HG03103 (cell line): Measurements from ENCODE around the gene DCST1.

ENCODE experiments used
- ATAC-seq: cut with Tn5 transposase; IDR thresholded peaks from one replicate; pipeline ENCODE4 v1.9.1; 2021; ENCODE audit warnings: low read depth; ENCODE audit not compliant: unreplicated experiment

DCST1 gene

GRCh38 chr1:155012026-155012546 lies 21.5 kb upstream of the DCST1 start:
- no peak for ATAC-seq

- ATAC-seq = no peak
These were observed 20.6 kb upstream of the DCST1 start for GRCh38 chr1:155012776-155013602.

- ATAC-seq = no peak
These were observed 20.0 kb upstream of the DCST1 start for GRCh38 chr1:155013632-155014031.

DNA sequence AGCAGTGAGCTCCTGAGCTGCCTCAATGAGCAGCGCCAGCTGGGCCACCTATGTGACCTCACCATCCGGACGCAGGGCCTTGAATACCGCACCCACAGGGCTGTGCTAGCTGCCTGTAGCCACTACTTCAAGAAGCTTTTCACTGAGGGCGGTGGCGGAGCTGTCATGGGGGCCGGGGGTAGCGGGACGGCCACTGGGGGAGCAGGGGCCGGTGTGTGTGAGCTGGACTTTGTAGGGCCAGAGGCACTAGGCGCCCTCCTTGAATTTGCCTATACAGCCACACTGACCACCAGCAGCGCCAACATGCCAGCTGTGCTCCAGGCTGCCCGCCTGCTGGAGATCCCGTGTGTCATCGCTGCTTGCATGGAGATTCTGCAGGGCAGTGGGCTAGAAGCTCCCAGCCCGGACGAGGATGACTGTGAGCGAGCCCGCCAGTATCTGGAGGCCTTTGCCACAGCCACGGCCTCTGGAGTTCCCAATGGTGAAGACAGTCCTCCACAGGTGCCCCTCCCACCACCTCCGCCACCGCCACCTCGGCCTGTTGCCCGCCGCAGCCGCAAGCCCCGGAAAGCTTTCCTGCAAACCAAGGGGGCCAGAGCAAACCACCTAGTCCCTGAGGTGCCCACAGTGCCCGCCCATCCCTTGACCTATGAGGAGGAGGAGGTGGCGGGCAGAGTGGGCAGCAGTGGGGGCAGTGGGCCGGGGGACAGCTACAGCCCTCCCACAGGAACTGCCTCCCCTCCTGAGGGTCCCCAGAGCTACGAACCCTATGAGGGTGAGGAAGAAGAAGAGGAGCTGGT lies 18.7 kb upstream of the DCST1 start:
- ATAC-seq = no peak

- ATAC-seq = no peak
These were observed 17.9 kb upstream of the DCST1 start for GRCh38 chr1:155015527-155016230.

GRCh38 chr1:155016231-155016831 lies 17.3 kb upstream of the DCST1 start:
- no peak for ATAC-seq

DNA sequence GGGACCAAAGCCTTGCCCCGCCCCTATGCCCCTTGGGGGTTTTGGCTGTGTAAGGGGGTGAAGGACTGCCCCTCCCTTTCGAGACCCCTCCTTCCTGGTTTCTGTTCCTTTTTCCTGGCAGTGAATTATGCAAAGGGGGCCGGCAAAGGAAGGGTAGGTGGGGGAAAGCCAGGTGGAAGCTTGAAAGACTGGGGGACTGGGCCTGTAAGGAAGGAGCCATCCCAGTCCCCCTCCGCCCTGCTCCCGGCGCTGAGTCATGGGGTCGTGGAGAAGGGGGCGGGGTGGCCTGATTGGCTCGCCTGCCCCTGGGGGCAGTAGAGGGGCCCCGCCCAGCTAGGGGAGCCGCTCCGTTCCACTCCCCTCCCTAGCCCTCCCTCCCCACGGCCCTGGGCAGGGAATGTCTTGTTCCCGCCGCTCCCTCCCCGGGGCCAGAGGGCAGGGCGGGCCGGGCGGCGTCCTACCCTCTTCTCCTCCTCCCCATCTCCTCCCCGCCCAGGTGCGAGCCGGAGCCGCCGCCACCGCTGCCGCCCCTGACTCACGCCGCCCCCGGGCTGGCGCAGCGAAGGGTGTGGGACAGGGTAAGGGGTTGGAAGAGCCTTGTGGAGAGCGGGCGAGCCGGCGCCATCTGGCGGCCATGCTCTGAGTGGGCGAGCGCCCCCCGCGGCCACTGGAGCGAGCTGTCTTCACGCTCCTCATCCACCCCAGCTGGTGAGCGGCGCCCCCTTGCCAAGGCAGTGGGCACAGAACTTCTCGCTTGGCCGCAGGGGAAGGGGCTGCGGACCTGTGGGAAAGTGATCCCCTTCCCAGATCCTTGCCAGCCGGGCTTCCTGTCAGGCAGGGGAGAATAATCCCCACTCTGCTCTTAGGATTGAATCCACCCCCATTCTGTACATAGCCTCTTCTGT lies 16.3 kb upstream of the DCST1 start:
- ATAC-seq = peak; percentile 78

DNA sequence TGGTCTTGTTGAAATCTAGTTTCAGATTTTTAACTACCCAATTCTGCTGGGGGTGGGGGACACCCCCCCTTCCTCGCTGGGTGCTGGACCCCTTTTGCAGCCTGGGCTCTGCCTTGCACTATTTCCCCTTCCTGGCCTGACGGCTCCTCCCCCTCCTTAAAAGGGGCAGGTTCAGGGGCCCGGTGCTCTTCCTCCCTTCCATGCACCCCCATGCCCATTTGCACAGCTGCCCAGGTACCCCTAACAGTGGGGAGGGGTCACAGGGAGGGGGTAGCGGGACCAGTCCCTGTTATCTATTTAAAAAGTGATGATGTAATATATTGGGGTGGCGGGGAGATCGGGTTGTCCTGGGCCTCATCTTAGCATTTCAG lies 15.7 kb upstream of the DCST1 start:
- ATAC-seq = no peak

DNA sequence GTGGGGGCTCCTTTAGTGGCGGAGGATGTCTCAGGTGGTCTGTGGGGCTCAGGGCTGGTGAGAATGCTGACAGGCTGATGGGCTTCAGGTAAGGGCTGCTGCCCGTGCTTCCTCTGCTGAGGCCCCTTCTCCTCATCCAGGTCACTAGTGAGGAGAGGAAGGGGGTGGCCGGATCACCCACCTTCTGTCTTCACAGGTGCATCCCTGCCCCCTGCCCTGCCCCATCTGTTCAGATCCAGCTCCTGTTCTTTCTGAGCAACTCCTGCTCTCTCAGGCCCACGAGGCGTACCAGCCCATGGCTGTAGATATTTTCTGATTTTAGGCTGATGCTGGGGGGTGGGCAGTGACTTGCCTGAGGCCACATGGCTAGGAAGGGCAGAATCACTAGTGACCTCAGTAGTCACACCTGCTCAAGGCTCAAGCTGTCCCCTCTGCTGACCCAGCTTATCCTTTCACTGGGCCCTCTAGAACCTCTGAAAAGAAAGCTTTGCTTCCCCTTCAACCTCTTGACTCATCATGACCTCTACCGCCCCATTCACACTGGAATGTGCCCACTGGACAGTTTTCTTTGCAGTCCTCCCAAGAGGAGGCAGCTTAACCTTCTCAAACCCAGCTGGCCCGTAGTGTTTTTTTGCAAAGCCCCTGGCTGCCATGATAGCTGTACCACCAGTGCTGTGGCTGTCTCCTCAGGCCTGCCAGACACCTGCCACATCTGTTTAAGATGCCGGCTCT lies 14.8 kb upstream of the DCST1 start:
- no peak for ATAC-seq

DNA sequence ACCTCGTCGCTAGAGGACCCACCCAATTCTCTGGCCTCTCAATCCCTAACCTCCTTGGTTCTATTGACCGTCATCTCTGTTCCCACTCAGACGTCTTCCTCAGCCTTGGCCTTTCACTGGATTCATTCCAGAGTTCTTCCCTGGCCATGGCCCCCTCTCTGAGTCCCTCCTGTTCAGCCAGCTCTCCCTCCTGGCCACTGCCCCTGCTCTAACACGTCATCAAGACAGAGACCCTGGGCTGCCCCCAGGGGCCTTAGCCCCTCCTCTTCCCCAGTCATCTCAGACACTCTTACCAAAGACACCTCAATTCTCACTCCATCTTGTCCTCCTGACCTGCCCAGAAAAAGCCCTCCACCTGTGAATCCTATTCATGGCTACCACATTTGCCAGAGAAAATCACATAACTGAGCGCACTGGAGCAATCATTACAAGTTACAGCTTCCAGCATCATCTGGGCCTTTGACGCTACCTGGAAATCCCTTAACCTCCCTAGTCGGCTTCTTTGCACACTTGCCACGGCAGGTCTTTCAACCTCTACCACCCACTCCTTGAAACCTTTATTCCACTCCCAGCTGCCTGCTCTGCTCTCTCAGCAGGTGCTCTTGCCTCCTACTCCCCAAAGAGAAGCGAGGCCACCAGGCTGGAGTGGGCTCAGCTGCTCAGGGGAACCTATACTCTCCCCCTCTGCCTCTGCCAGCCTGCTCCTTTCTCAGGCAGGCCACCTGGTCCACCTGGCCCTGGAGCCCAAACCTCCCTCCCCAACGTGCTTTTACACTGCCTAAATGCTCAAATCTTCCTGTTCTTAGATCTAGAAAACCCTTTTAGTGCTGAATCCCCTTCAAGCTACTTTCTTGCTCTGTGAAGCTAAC lies 14.0 kb upstream of the DCST1 start:
- no peak for ATAC-seq

GRCh38 chr1:155022136-155022926 lies 11.3 kb upstream of the DCST1 start:
- ATAC-seq = no peak

DNA sequence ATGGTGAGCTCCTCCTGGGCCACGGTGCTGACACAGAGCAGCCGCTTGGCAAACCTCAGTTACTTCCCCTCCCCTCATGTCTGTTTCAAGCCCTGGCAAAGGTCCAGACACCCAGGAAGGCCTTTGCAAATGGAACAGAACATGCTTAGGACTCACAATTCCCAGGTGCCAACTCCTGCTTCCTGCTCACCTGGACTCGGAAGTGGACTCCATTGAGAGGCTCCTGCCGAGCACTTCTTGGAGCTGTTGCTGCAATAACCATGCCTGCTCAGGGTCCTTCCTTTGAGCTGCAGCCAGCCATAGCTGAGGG lies 10.7 kb upstream of the DCST1 start:
- ATAC-seq = no peak

- ATAC-seq = no peak
These were observed 10.0 kb upstream of the DCST1 start for GRCh38 chr1:155023627-155024026.

DNA sequence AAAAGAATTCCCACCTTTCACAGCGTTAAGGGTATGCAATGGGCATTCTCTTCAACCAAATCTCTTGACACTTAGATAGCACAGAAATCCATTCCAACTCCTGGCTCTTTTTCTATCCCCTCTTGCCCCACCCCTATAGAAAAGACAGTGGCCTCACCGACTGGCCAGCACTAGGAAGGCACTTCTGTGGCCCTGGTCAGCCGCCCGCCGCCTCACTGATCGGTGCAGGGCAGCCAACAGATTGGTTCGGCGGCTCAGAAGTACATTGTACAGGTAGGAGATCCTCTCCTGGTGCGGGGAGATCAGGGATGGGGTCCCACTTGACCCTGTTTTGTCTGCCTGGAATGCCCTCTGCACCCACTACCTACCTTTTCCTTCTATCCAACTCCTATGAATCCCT lies 9.3 kb upstream of the DCST1 start:
- no peak for ATAC-seq

DNA sequence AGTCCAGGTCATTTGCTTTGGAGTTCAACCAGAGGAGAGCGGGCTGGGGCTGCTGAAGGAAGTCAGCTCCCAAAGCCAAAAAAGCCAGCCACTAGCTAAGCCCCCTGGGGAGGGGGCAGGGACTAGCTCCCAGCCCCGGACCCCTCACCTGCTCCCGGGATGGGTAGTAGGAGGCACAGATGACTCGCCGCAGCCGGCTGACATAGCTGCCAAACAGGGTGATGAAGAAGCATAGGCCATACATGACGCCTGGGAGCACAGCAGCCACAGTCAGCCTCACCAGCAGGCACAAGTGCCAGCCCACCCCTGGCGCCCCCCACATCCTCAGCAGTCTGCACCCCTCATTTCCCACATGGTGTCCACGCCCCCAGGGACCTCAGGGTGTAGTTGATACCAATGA lies 7.5 kb upstream of the DCST1 start:
- ATAC-seq = no peak

- ATAC-seq = no peak
These were observed 7.0 kb upstream of the DCST1 start for GRCh38 chr1:155026588-155026987.

DNA sequence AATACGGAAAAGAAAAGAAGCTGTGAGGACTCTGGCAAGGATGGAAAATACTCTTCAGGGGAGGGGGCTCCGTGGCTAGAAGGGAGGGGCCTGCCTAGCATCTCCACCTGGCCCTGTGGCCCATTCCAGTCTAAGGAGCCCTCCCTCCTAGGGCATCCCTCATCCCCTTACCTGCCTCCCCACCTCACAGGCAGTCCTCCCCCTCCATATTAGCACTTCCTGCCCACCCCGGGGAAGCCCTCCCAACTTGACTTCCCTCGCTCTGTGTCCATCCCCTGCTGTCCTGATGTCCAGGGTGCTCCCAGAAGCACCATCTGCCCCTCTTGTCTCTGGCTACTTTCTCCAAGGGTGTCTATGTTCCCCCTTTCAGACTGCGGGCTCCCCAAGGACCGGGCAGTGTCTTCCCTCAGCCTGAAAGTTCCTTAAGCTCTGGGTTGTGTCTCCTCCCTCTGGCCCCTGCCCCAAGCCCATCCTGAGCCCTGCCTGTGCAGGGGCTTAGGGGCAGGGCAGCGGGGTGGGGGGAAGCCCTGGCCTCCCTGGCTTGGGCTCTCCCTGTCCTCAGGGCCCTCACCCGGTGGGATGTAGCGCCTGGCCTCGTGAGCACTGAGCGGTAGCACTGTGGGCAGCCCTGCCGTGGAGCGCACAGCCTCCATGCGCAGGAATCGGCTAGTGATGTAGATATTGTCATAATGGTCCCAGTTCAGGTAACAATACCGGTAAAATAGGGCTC lies 3.9 kb upstream of the DCST1 start:
- no peak for ATAC-seq
